Measurements from ENCODE around the gene PDE4D.

GRCh38 chr5:59616413-59616812, 277.1 kb downstream of the PDE4D start:
- TF ChIP-seq CTCF (IDR thresholded peaks at IDR 0.05) = no peak
- TF ChIP-seq POLR2A (IDR thresholded peaks at IDR 0.05) = no peak

All from heart left ventricle (tissue), 13 donors.